Activated naive CD4-positive, alpha-beta T cell treated with anti-CD3 and anti-CD28 coated beads for 36 hours (primary cell): ENCODE measurements around the gene SLC18B1. TPM values are rescaled to one million over a fixed set of nuclear protein-coding genes. Genes with fewer than 3 reads are reported as not detected.
"Not testable (repeated sequence)": the region's sequence is repeated elsewhere in the genome, so short reads cannot be mapped to it uniquely, and the experiment has no call there.

ENCODE experiments used
- CTCF ChIA-PET: fragments of 350-600 bp; sonication (Branson Sonifier 250); formaldehyde crosslinking; loops from one replicate; lab custom pipeline; 2021; ENCODE audit warnings: antibody characterized with exemption; lab: Charles Lee
- DNase-seq: peaks from one replicate; pipeline ENCODE4 v3.0.0-alpha.2; 2020
- H3K27ac Mint-ChIP-seq: one replicate; pipeline ENCODE4 v1.8.0; 2021; ENCODE audit warnings: mild to moderate bottlenecking, mixed read lengths
- H3K27me3 Mint-ChIP-seq: one replicate; pipeline ENCODE4 v1.8.0; 2021; ENCODE audit warnings: low read depth, mixed read lengths
- H3K36me3 Mint-ChIP-seq: one replicate; pipeline ENCODE4 v1.8.0; 2021; ENCODE audit warnings: low read depth, mixed read lengths
- H3K4me1 Mint-ChIP-seq: one replicate; pipeline ENCODE4 v1.8.0; 2021; ENCODE audit warnings: low read depth, mixed read lengths
- H3K4me3 Mint-ChIP-seq: one replicate; pipeline ENCODE4 v1.8.0; 2021; ENCODE audit warnings: mild to moderate bottlenecking, moderate library complexity, mixed read lengths
- H3K9me3 Mint-ChIP-seq: one replicate; pipeline ENCODE4 v1.8.0; 2021; ENCODE audit warnings: mixed read lengths
- intact Hi-C: fragments of 100-400 bp; cut with micrococcal nuclease; formaldehyde crosslinking; loops from one replicate; pipeline ENCODE4 v1.15.1; 2023
- total RNA-seq, 2 experiments: library from RNA; stranded (reverse); gene quantifications; one replicate each; pipeline ENCODE4 v1.2.3, GENCODE V29; 2021

Gene SLC18B1
- total RNA-seq, 2 experiments from 2014 or later = 5.1 to 6.1 TPM

DNA sequence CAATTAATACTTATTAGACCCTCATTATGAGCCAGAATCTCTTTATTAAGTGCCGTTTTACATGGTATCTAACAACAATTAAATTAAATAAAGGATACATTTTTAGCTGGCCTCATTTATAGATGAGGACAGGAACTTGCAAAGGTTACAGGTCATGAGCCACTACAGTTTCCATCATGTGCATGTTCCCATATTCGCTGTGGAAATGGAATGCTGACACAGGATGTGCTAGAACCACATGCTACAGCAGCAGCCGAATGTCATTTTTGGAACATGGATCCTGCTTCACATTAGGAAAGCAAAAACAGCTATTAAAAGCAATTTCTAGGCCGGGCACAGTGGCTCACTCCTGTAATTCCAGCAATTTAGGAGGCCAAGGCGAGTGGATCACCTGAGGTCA lies 5.9 kb downstream of the SLC18B1 start:
- Mint-ChIP-seq H3K9me3 (no peaks in the 10 kb centered on the region), H3K36me3 (peaks cover 27% of the 10 kb centered on the region), H3K4me3 (no peak overlapping the region), H3K27me3 (no peaks in the 10 kb centered on the region), H3K4me1 (peaks cover 37% of the 10 kb centered on the region), H3K27ac (no peak overlapping the region)
- intact Hi-C loops = loop anchor here (10.0 kb wide), 1 partner anchor 1732 kb away; no protein-coding TSS in a partner anchor
- CTCF ChIA-PET = interaction anchor here (1.3 to 1.7 kb wide), 2 partner anchors 13 to 17 kb away, joined by 3 to 6 read pairs; no protein-coding TSS in a partner anchor
- DNase-seq = no peak

DNA sequence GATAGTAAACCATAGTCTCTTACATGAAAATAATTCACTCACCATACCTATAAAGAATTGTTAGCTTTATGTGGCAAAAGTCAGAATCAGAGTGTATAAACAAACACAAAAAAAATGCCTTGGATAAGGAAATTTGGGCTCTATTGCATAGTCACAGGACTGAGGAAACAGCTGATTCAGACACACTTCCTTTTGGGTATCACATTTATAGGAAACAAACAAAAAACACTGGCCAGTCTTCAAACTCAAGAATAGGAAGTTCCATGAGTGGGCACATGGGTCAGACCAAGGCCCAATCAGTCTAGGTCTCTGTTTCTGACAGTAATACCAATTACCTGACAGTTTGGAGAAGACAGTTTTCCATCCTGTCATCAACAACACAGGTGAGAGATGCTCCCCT lies 8.0 kb downstream of the SLC18B1 start:
- no peak overlapping the region for H3K4me3 Mint-ChIP-seq
- peaks cover 30% of the 10 kb centered on the region for H3K4me1 Mint-ChIP-seq
- no peak overlapping the region for H3K27ac Mint-ChIP-seq
- no peaks in the 10 kb centered on the region for H3K9me3 Mint-ChIP-seq
- H3K27me3 Mint-ChIP-seq = no peaks in the 10 kb centered on the region
- CTCF ChIA-PET = interaction anchor here (1.0 to 1.3 kb wide), 2 partner anchors 9 to 120 kb away, joined by 3 read pairs; no protein-coding TSS in a partner anchor
- H3K36me3 Mint-ChIP-seq = peaks cover 35% of the 10 kb centered on the region
- intact Hi-C loops = loop anchor here (10.0 kb wide), 1 partner anchor 1734 kb away; no protein-coding TSS in a partner anchor
- no peak for DNase-seq

DNA sequence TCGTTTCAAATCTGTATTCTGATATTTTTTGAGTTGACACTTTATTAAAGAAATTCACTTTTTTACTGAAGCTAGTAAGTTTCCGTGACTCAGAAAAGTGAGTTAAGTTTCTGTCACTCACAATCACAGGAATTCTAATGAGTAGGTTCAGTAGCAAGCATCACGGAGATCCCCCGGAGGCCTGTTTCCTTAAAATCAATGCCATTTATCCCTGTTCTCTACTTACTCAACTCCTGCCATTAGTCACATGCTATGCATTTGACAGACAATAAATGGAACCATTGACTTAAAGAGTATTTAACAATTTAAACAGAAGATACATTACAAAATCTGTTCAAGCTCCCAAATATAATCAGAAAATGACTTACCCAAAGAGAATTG lies 9.1 kb downstream of the SLC18B1 start:
- peak; percentile 25 for DNase-seq
- Mint-ChIP-seq H3K4me3 (no peak overlapping the region), H3K9me3 (no peaks in the 10 kb centered on the region), H3K4me1 (peaks cover 30% of the 10 kb centered on the region), H3K27ac (peak overlapping the region; percentile 26), H3K36me3 (peaks cover 34% of the 10 kb centered on the region), H3K27me3 (no peaks in the 10 kb centered on the region)
- CTCF ChIA-PET = interaction anchor here (0.7 to 3.6 kb wide), 3 partner anchors 9 to 24 kb away, joined by 3 to 21 read pairs (median 5); partner anchors contain the start of gene SLC18B1
- intact Hi-C loops = loop anchor here (1.0 to 2.0 kb wide), 2 partner anchors 9 to 27 kb away; partner anchors contain the start of gene SLC18B1

DNA sequence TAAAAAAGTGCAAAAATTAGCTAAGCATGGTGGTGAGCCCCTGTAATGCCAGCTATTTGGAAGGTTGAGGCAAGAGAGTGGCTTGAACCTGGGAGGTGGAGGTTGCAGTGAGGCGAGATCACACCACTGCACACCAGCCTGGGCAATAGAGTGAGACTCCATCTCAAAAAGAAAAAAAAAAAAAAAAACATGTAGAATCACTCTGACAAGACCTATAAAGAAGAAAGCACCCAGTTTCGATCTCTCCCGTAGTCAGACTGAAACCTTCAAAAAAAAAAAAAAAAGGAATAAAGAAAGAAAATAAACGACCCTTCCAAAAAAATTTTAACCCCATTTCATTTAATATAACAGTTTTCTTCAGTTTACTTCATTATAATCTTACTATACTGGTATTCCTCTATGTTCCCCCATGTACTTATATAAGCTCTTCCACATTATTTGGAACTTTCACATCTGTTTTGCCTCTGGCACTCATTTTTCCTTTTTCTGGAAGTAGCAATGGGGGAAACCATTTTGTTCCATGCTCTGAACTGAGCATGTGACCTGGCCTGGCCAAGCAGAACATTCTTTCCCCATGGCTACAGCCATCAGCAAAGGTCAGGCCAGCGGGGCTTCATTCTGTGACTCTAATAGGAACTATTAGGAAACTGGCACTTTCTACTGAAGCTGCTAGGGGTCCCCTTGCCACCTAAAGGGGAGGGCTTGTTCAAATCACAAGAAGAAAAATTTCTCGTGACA lies 9.6 kb downstream of the SLC18B1 start:
- CTCF ChIA-PET = interaction anchor here (0.6 to 3.6 kb wide), 4 partner anchors 10 to 32 kb away, joined by 3 to 21 read pairs (median 5); partner anchors contain the start of gene SLC18B1
- H3K36me3 Mint-ChIP-seq = peaks cover 35% of the 10 kb centered on the region
- peak overlapping the region; percentile 26 for H3K27ac Mint-ChIP-seq

DNA sequence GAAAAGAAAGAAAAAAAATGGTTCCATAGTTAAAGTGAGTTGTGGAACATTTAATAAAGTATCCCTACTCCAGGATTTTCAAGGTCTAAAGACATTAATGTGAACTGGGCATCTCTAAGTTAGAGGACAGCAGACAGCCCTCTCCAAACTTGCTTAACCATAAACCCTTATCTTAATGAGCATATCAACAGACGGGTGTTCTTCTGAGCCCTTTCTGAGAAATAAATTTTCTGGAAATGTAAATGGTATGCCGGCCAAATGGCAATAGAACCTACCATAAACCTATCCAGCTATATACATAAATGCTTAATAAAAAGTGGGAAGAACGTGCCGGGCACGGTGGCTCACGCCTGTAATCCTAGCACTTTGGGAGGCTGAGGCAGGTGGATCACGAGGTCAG lies 12.5 kb downstream of the SLC18B1 start:
- Mint-ChIP-seq H3K27ac (no peak overlapping the region), H3K9me3 (no peaks in the 10 kb centered on the region), H3K4me1 (peaks cover 22% of the 10 kb centered on the region), H3K36me3 (peaks cover 34% of the 10 kb centered on the region), H3K27me3 (no peaks in the 10 kb centered on the region), H3K4me3 (no peak overlapping the region)
- CTCF ChIA-PET = interaction anchor here (0.5 kb wide), 1 partner anchor 117 kb away, joined by 3 read pairs; no protein-coding TSS in a partner anchor
- intact Hi-C loops = no loop called here
- DNase-seq = no peak

More for the DNA sequence above, 9.6 kb downstream of the SLC18B1 start:
- Mint-ChIP-seq H3K4me3 (no peak overlapping the region), H3K27me3 (no peaks in the 10 kb centered on the region), H3K4me1 (peaks cover 28% of the 10 kb centered on the region), H3K9me3 (no peaks in the 10 kb centered on the region)
- DNase-seq = no peak
- intact Hi-C loops = loop anchor here (1.0 to 2.0 kb wide), 2 partner anchors 9 to 26 kb away; partner anchors contain the start of gene SLC18B1

DNA sequence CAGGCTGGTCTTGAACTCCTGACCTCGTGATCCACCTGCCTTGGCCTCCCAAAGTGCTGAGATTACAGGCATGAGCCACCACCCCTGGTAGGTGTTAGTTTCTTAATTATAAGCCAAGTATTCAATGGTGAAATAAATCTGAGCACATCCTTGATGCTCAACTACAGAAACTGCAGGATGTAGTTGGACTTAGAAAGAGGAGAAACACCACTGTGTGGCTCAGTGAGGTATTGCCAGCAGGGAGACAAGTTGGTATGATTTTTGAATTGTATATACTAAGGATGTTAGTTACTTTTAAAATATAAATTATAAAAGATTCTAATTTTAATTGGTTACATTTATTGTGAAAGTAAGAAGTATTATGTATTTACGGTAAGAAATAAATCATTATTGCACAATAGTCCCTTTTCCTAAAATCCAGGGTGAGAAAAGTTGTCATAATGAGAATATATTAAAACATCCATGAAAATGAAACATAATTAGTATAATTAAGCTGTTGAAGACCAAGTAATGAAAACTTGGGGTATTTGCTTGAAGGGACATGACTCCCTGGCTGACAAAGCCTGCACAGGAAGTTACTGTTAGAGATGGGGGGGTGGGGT lies 17.6 kb downstream of the SLC18B1 start:
- H3K9me3 Mint-ChIP-seq = no peaks in the 10 kb centered on the region
- no peak overlapping the region for H3K4me3 Mint-ChIP-seq
- peaks cover 22% of the 10 kb centered on the region for H3K36me3 Mint-ChIP-seq
- H3K4me1 Mint-ChIP-seq = no peaks in the 10 kb centered on the region
- intact Hi-C loops = loop anchor here (1.0 to 5.0 kb wide), 2 partner anchors 112 to 249 kb away; no protein-coding TSS in a partner anchor
- H3K27ac Mint-ChIP-seq = no peak overlapping the region
- H3K27me3 Mint-ChIP-seq = no peaks in the 10 kb centered on the region
- DNase-seq = peak; percentile 27
- CTCF ChIA-PET = interaction anchor here (0.6 to 1.5 kb wide), 4 partner anchors 15 to 281 kb away, joined by 3 to 5 read pairs (median 3); no protein-coding TSS in a partner anchor

DNA sequence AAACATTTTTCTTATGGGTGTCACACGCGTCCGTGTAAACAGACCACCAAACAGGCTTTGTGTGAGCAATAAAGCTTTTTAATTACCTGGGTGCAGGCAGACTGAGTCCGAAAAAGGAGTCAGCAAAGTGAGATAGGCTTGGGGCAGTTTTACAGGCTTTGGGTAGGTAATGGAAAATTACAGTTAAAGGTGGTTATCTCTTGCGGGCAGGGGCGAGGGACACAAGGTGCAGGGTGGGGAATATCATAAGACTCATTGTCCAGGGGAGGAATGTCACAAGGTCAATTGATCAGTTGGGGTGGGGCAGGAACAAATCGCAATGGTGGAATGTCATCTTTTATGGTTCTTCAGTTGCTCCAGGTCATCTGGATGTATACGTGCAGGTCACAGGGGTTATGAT lies 20.6 kb downstream of the SLC18B1 start:
- H3K4me1 Mint-ChIP-seq, H3K4me3 Mint-ChIP-seq, intact Hi-C loops, DNase-seq, H3K27ac Mint-ChIP-seq, CTCF ChIA-PET, H3K9me3 Mint-ChIP-seq, H3K27me3 Mint-ChIP-seq: not testable (repeated sequence)
- peaks cover 21% of the 10 kb centered on the region for H3K36me3 Mint-ChIP-seq

DNA sequence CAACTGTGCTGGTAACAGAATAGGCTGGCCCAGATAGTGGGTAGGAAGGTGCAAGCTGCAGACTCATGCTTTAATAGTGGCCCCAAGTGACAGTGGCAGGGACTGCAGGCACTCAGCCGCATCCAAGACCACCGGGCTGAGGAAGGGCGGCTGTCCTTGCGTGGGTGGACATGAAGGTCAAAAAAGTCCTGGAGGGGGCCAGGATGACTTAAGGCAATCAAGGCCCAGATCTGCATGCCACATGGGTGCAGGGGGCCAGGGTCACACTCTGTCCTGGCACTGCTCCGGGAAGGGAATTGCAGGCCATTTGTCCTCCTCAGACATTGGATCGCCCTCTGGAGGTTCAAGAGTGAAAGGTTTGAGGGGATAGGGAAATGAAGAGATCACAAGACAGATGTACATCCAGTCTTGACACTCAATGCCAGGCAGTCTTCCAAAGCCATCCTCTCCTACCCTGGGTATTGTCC lies 30.4 kb downstream of the SLC18B1 start:
- Mint-ChIP-seq H3K4me3 (no peak overlapping the region), H3K27me3 (no peaks in the 10 kb centered on the region), H3K27ac (no peak overlapping the region), H3K4me1 (peaks cover 19% of the 10 kb centered on the region), H3K9me3 (no peaks in the 10 kb centered on the region), H3K36me3 (peaks cover 9% of the 10 kb centered on the region)
- peak; percentile 44 for DNase-seq
- CTCF ChIA-PET = interaction anchor here (0.6 to 4.3 kb wide), 7 partner anchors 14 to 418 kb away, joined by 3 to 28 read pairs (median 3); no protein-coding TSS in a partner anchor
- intact Hi-C loops = loop anchor here (1.0 to 10.0 kb wide), 3 partner anchors 99 to 493 kb away; no protein-coding TSS in a partner anchor

DNA sequence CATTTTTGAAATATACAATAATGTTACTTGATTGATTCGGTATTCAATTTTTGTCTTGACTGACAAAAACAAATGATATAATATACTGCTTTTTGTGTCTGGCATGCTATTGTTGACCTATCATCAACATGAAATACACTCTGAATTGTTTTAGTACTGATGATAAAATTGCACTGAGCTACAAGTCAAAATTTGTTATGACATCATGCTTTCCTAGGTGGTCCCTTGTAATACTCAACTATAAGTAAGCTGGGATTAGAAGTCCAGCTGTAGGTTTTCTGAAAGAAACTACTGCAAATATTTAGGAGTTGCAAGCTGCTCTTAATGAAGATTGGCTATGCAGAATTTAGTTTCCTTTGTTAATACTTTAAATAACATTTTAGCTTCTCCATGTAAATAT lies 32.9 kb downstream of the SLC18B1 start:
- no peaks in the 10 kb centered on the region for H3K27me3 Mint-ChIP-seq
- no peak overlapping the region for H3K4me3 Mint-ChIP-seq
- H3K9me3 Mint-ChIP-seq = no peaks in the 10 kb centered on the region
- intact Hi-C loops = loop anchor here (2.0 to 10.0 kb wide), 2 partner anchors 253 to 491 kb away; partner anchors contain the start of gene STX7
- no peak for DNase-seq
- CTCF ChIA-PET = interaction anchor here (0.7 to 5.4 kb wide), 10 partner anchors 10 to 229 kb away, joined by 3 to 35 read pairs (median 3); partner anchors contain the start of gene SLC18B1
- no peak overlapping the region for H3K27ac Mint-ChIP-seq
- H3K4me1 Mint-ChIP-seq = peaks cover 45% of the 10 kb centered on the region
- H3K36me3 Mint-ChIP-seq = peaks cover 6% of the 10 kb centered on the region

DNA sequence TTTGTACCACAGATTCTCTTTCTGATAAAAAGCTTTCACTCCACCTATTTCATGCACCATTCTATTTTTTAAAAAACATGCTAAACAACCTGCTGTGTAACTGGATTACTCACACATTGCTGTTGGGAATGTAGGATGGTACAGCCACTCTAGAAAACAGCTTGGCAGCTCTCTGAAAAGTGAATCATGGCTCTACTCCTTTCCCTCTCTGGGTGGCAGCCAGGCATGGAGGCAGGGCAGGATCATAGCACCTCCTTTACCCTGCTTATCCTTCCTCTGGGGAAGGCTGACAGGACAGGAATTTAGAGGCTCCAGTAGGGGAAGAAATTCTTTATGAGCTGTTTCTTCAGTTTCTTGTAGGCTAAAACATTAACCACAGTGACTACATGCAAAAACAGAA lies 34.1 kb downstream of the SLC18B1 start:
- H3K27ac Mint-ChIP-seq = peak overlapping the region; percentile 64
- DNase-seq = no peak
- no peaks in the 10 kb centered on the region for H3K36me3 Mint-ChIP-seq
- no peaks in the 10 kb centered on the region for H3K9me3 Mint-ChIP-seq
- CTCF ChIA-PET = interaction anchor here (0.9 to 5.4 kb wide), 10 partner anchors 9 to 106 kb away, joined by 3 to 35 read pairs (median 5); partner anchors contain the start of genes SLC18B1 and TAAR1
- H3K4me1 Mint-ChIP-seq = peaks cover 53% of the 10 kb centered on the region
- no peak overlapping the region for H3K4me3 Mint-ChIP-seq
- intact Hi-C loops = loop anchor here (2.0 to 10.0 kb wide), 3 partner anchors 252 to 490 kb away; partner anchors contain the start of gene STX7
- no peaks in the 10 kb centered on the region for H3K27me3 Mint-ChIP-seq

DNA sequence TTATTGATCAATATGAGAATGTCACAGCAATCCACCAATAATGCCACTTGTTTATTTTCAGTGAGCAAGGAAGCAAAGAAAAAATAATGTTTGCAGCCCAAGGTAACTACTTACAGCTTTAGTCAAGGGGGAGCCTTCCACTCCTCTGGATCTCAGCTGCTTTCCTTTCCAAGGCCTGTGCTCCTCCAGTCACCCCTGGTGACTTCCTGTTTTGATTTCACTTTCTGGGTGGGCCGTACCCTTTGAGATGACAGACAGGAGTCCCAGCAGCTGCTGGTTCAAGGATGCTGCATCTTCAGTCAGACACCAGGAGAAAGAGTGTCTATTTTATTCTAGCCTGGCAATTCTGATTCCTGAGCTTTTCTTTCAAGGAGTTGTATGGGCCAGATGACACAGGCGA lies 35.2 kb downstream of the SLC18B1 start:
- Mint-ChIP-seq H3K27ac (no peak overlapping the region), H3K36me3 (no peaks in the 10 kb centered on the region), H3K27me3 (no peaks in the 10 kb centered on the region), H3K4me1 (peaks cover 53% of the 10 kb centered on the region), H3K4me3 (peak overlapping the region; percentile 60), H3K9me3 (no peaks in the 10 kb centered on the region)
- CTCF ChIA-PET = interaction anchor here (0.6 to 5.4 kb wide), 12 partner anchors 10 to 486 kb away, joined by 3 to 35 read pairs (median 4); partner anchors contain the start of gene SLC18B1
- DNase-seq = peak; percentile 78
- intact Hi-C loops = loop anchor here (1.0 to 10.0 kb wide), 9 partner anchors 12 to 488 kb away; partner anchors contain the start of genes RPS12 and SLC18B1
